GM12878 (cell line): ENCODE data around the gene MYL12B. TPM values are rescaled to one million over a fixed set of nuclear protein-coding genes. Genes with fewer than 3 reads are reported as not detected.
A peak's percentile ranks its signal among the peaks of the same experiment; 100 is the strongest.

Source experiments
- BHLHE40 ChIP-seq, 2 experiments: fragments of 450-650 bp in 1 of 2; IDR thresholded peaks; 2 replicates each; pipeline ENCODE4 v1.6.1; 2011 to 2017; ENCODE audit warnings: low read depth in 2 of 2, borderline replicate concordance in 1 of 2, improper control_type of control experiment in 1 of 2, low read length in 1 of 2, mild to moderate bottlenecking in 1 of 2
- CREB1 ChIP-seq: IDR thresholded peaks from 2 replicates; pipeline ENCODE4 v1.6.1; 2012; ENCODE audit warnings: low read depth, mild to moderate bottlenecking, inconsistent platforms
- CUX1 ChIP-seq: IDR thresholded peaks from 2 replicates; pipeline ENCODE4 v1.6.1; 2012; ENCODE audit warnings: improper control_type of control experiment, low read depth, low read length; ENCODE audit not compliant: insufficient replicate concordance
- E2F8 ChIP-seq: fragments of 450-650 bp; IDR thresholded peaks from 2 replicates; pipeline ENCODE4 v1.6.1; 2018; ENCODE audit warnings: mild to moderate bottlenecking, low read depth, moderate library complexity; ENCODE audit not compliant: partially characterized antibody
- IKZF1 ChIP-seq: fragments of 450-650 bp; conservative IDR thresholded peaks from 2 replicates; pipeline ENCODE4 v1.6.1; 2017; ENCODE audit warnings: antibody characterized with exemption, mild to moderate bottlenecking
- MEF2A ChIP-seq: IDR thresholded peaks from 2 replicates; pipeline ENCODE4 v1.6.1; 2011; ENCODE audit warnings: low read depth, mild to moderate bottlenecking, low read length, moderate library complexity; ENCODE audit not compliant: insufficient read depth
- POLR2A ChIP-seq: IDR thresholded peaks from 2 replicates; pipeline ENCODE4 v1.6.1; 2011; ENCODE audit warnings: low read depth, mild to moderate bottlenecking, low read length
- ZNF687 ChIP-seq: fragments of 450-650 bp; IDR thresholded peaks from 2 replicates; pipeline ENCODE4 v1.6.1; 2017; ENCODE audit warnings: mild to moderate bottlenecking, moderate library complexity
- polyA plus RNA-seq, 11 experiments: library from polyadenylated mRNA; depleted of rRNA in 4 of 11; unstranded in 6 of 11; stranded (reverse) in 5 of 11; fragments of >200 nt; fragmentation: Nextera tagmentation in 4 of 11; fragmentation: Illumina TruSeq in 1 of 11; extraction: Ambion mirVana in 4 of 11; extraction: Trizol in 1 of 11; gene quantifications; 1 replicate in 1 of 11; 2 replicates in 10 of 11; pipeline versions ENCODE4 v1.2.1 to v1.2.3, GENCODE V29; 2011 to 2016; ENCODE audit warnings: inconsistent platforms in 2 of 11, missing spikeins in 2 of 11, low read depth in 1 of 11
- total RNA-seq, 4 experiments: library from RNA; depleted of rRNA in 3 of 4; stranded (reverse); fragments of >200 nt in 3 of 4; fragmentation: Illumina TruSeq in 1 of 4; extraction: Trizol in 1 of 4; gene quantifications; 2 replicates each; pipeline versions ENCODE4 v1.2.1 to v1.2.3, GENCODE V29; 2013 to 2021
- TF ChIP-seq, protein P1 (sequence below): IDR thresholded peaks from 2 replicates; pipeline ENCODE4 v1.6.1; 2012; ENCODE audit warnings: low read depth, low read length, improper control_type of control experiment
- TF ChIP-seq, protein P2 (sequence below): fragments of 450-650 bp; IDR thresholded peaks from 2 replicates; pipeline ENCODE4 v1.6.1; 2017; ENCODE audit warnings: borderline replicate concordance
- TF ChIP-seq, protein P3 (sequence below): IDR thresholded peaks from 2 replicates; pipeline ENCODE4 v1.6.1; 2011; ENCODE audit warnings: low read depth, mild to moderate bottlenecking, low read length, moderate library complexity, borderline replicate concordance; ENCODE audit errors: extremely low read depth

Gene MYL12B
- total and polyA plus RNA-seq, 10 of the 15 experiments (the other 5 are each of a cell fraction or from before 2014, with no cell fraction given): 179 to 739 (median 400) TPM

- TF ChIP-seq ZNF687: 0 out of 2 replicates have a peak, but pooled peaks have one; percentile 24
- TF ChIP-seq, protein P1, sequence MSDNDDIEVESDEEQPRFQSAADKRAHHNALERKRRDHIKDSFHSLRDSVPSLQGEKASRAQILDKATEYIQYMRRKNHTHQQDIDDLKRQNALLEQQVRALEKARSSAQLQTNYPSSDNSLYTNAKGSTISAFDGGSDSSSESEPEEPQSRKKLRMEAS: no peak
- TF ChIP-seq POLR2A: 0 out of 2 replicates have a peak, but pooled peaks have one; percentile 25
- TF ChIP-seq, protein P2, sequence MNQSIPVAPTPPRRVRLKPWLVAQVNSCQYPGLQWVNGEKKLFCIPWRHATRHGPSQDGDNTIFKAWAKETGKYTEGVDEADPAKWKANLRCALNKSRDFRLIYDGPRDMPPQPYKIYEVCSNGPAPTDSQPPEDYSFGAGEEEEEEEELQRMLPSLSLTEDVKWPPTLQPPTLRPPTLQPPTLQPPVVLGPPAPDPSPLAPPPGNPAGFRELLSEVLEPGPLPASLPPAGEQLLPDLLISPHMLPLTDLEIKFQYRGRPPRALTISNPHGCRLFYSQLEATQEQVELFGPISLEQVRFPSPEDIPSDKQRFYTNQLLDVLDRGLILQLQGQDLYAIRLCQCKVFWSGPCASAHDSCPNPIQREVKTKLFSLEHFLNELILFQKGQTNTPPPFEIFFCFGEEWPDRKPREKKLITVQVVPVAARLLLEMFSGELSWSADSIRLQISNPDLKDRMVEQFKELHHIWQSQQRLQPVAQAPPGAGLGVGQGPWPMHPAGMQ: no peak
- TF ChIP-seq MEF2A: 0 out of 2 replicates have a peak, but pooled peaks have one; percentile 5
- TF ChIP-seq E2F8: no peak
- TF ChIP-seq IKZF1: peak; percentile 19; the same call in 1 of the 2 replicates
- no peak for TF ChIP-seq CUX1
- TF ChIP-seq CREB1: 0 out of 2 replicates have a peak, but pooled peaks have one; percentile 15
- TF ChIP-seq, protein P3, sequence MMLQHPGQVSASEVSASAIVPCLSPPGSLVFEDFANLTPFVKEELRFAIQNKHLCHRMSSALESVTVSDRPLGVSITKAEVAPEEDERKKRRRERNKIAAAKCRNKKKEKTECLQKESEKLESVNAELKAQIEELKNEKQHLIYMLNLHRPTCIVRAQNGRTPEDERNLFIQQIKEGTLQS: no peak
- TF ChIP-seq BHLHE40 (IDR thresholded peaks at IDR 0.05; ENCODE audit: borderline replicate concordance in 1 of 2, low read depth in 2 of 2, low read length in 1 of 2): peak; percentile 24 to 28; a peak in 1 of 4 replicates
These were observed 11.5 kb upstream of the MYL12B start (continued) for GRCh38 chr18:3250237-3251107.
